ENCODE measurements around the gene EEF2K.

- TF ChIP-seq EZH2 (IDR thresholded peaks at IDR 0.05) (no peak), CTCF (IDR thresholded peaks at IDR 0.05 in 2 of 3, conservative IDR thresholded peaks at IDR 0.05 in 1 of 3; ENCODE audit: borderline replicate concordance in 1 of 3, insufficient read depth in 1 of 3, low read depth in 2 of 3, low read length in 2 of 3) (no peak), POLR2A (IDR thresholded peaks at IDR 0.05; ENCODE audit: borderline replicate concordance, extremely low read depth, insufficient read depth, insufficient read length) (no peak), EZH2phosphoT487 (IDR thresholded peaks at IDR 0.05; ENCODE audit: borderline replicate concordance) (no peak), TCF7L2 (IDR thresholded peaks at IDR 0.05; ENCODE audit: borderline replicate concordance, extremely low read depth, insufficient read depth, insufficient read length) (no peak)
Observed at GRCh38 chr16:22323959-22324786, 118.1 kb downstream of the EEF2K start.
